Left lung (tissue), 10 donors: ENCODE measurements around the gene ZNF277. TPM values are rescaled to one million over a fixed set of nuclear protein-coding genes. Genes with fewer than 3 reads are reported as not detected.

ENCODE experiments used
- ATAC-seq: fragments of 200-7000 bp; cut with Tn5 transposase; one replicate; pipeline ENCODE4 v1.9.1; 2020; ENCODE audit warnings: moderate library complexity
- DNase-seq, 4 donors: peaks; one replicate each; pipeline ENCODE4 v3.0.0-alpha.2; 2013 to 2020
- H3K27ac ChIP-seq, 2 donors: fragments of 200-600 bp; sonication (generic) in 1 of 2; one replicate each; pipeline versions ENCODE4 v1.5.0 to v1.8.0; 2020 to 2021
- H3K27me3 ChIP-seq, 2 donors: fragments of 200-600 bp; sonication (generic) in 1 of 2; one replicate each; pipeline versions ENCODE4 v1.5.0 to v1.8.0; 2020 to 2021
- H3K36me3 ChIP-seq, 2 donors: fragments of 200-600 bp; sonication (generic) in 1 of 2; one replicate each; pipeline versions ENCODE4 v1.5.0 to v1.8.0; 2020 to 2021
- H3K4me1 ChIP-seq, 2 donors: fragments of 200-600 bp; one replicate each; pipeline ENCODE4 v1.8.0; 2021
- H3K4me3 ChIP-seq, 2 donors: fragments of 200-600 bp; sonication (generic) in 1 of 2; one replicate each; pipeline versions ENCODE4 v1.5.0 to v1.8.0; 2020 to 2021; ENCODE audit warnings: mild to moderate bottlenecking in 1 of 2
- H3K9me3 ChIP-seq, 2 donors: fragments of 200-600 bp; sonication (generic) in 1 of 2; one replicate each; pipeline versions ENCODE4 v1.5.0 to v1.8.0; 2020 to 2021
- CTCF ChIP-seq, 2 donors: fragments of 200-600 bp; sonication (generic) in 1 of 2; IDR thresholded peaks; one replicate each; pipeline versions ENCODE4 v1.5.0 to v1.8.0; 2021; ENCODE audit warnings: antibody characterized with exemption in 2 of 2
- intact Hi-C, 2 donors: fragments of 100-400 bp; cut with DNase I; formaldehyde crosslinking; loops; one replicate each; pipeline versions ENCODE4 v1.11.2 to v1.14.2; 2022
- polyA plus RNA-seq, 6 donors: library from polyadenylated mRNA; unstranded; fragments of 120-200 nt; gene quantifications; one replicate each; pipeline ENCODE4 v1.2.1, GENCODE V29; 2013; ENCODE audit not compliant: insufficient read length in 6 of 6
- total RNA-seq, 2 donors: library from RNA; stranded (reverse); fragmentation: NEBNext Ultra II Directional; extraction: Animal tissue kit (Norgen Biotek cat#: 25700); gene quantifications; one replicate each; pipeline ENCODE4 v1.2.1, GENCODE V29; 2021
- donor health status: DM: no; HTN: yes; CAD: no.
- donor health status: DM: no; HTN: no; CAD: no.

The ZNF277 gene
- total and polyA plus RNA-seq, 8 donors, result 19.8 to 41.0 (median 34.5) TPM

- Histone ChIP-seq H3K4me3 (no peak overlapping the region), H3K4me1 (peaks cover 0 to 3% of the 10 kb centered on the region in 2 donors), H3K27ac (no peak overlapping the region), H3K27me3 (no peaks in the 10 kb centered on the region), H3K36me3 (no peaks in the 10 kb centered on the region), H3K9me3 (no peaks in the 10 kb centered on the region)
- ATAC-seq (peak; percentile 38), DNase-seq (no peak)
- no peak for TF ChIP-seq CTCF (IDR thresholded peaks at IDR 0.05)
- intact Hi-C loops, result no loop called here
These were observed 50.6 kb downstream of the ZNF277 start for GRCh38 chr7:112257073-112257472.

GRCh38 chr7:112260911-112261310, 54.4 kb downstream of the ZNF277 start:
- DNase-seq (no peak), ATAC-seq (no peak)
- Histone ChIP-seq H3K4me1 (peaks cover 4 to 5% of the 10 kb centered on the region in 2 donors), H3K9me3 (no peaks in the 10 kb centered on the region), H3K36me3 (no peaks in the 10 kb centered on the region), H3K27me3 (no peaks in the 10 kb centered on the region), H3K4me3 (no peak overlapping the region), H3K27ac (no peak overlapping the region)
- intact Hi-C loops, result no loop called here
- TF ChIP-seq CTCF (IDR thresholded peaks at IDR 0.05), result no peak

GRCh38 chr7:112262036-112262435, 55.5 kb downstream of the ZNF277 start:
- peaks cover 4 to 17% of the 10 kb centered on the region in 2 donors for H3K4me1 ChIP-seq
- no peaks in the 10 kb centered on the region for H3K9me3 ChIP-seq
- intact Hi-C loops, result no loop called here
- H3K27ac ChIP-seq, result no peak overlapping the region
- no peaks in the 10 kb centered on the region for H3K36me3 ChIP-seq
- H3K27me3 ChIP-seq, result no peaks in the 10 kb centered on the region
- ATAC-seq (no peak), DNase-seq (no peak)
- no peak for TF ChIP-seq CTCF (IDR thresholded peaks at IDR 0.05)
- no peak overlapping the region for H3K4me3 ChIP-seq

- Histone ChIP-seq H3K4me1 (peaks cover 4 to 15% of the 10 kb centered on the region in 2 donors), H3K4me3 (no peak overlapping the region), H3K27me3 (no peaks in the 10 kb centered on the region), H3K36me3 (no peaks in the 10 kb centered on the region), H3K27ac (peak overlapping the region in 1 of 2 donors; percentile 51), H3K9me3 (no peaks in the 10 kb centered on the region)
- intact Hi-C loops, result no loop called here
- ATAC-seq (peak; percentile 79), DNase-seq (peak in 2 of 4 donors; percentile 16 to 21)
- TF ChIP-seq CTCF (IDR thresholded peaks at IDR 0.05), result no peak
These were observed 56.5 kb downstream of the ZNF277 start for GRCh38 chr7:112262855-112263487.

- intact Hi-C loops, result no loop called here
- no peak overlapping the region for H3K4me3 ChIP-seq
- H3K4me1 ChIP-seq, result peaks cover 4 to 15% of the 10 kb centered on the region in 2 donors
- no peaks in the 10 kb centered on the region for H3K36me3 ChIP-seq
- no peak for TF ChIP-seq CTCF (IDR thresholded peaks at IDR 0.05)
- ATAC-seq (no peak), DNase-seq (peak in 1 of 4 donors; percentile 17)
- no peaks in the 10 kb centered on the region for H3K9me3 ChIP-seq
- H3K27me3 ChIP-seq, result no peaks in the 10 kb centered on the region
- H3K27ac ChIP-seq, result peak overlapping the region in 1 of 2 donors; percentile 51
These were observed 57.0 kb downstream of the ZNF277 start for GRCh38 chr7:112263519-112263918.
